Measurements from ENCODE around the gene EMX1. TPM values are rescaled to one million over a fixed set of nuclear protein-coding genes. Genes with fewer than 3 reads are reported as not detected.
A peak's percentile ranks its signal among the peaks of the same experiment; 100 is the strongest.

EMX1 gene
- total RNA-seq, result under 1 TPM in 1 of 3 donors, not detected in 2; 0.44 TPM

- no peak within 1 kb of the TSS for H3K27ac ChIP-seq
- peaks cover 24 to 100% of the 10 kb centered on the region in 2 donors for H3K27me3 ChIP-seq
- TF ChIP-seq POLR2AphosphoS5 (IDR thresholded peaks at IDR 0.05) (no peak), CTCF (IDR thresholded peaks at IDR 0.05) (no peak), POLR2A (IDR thresholded peaks at IDR 0.05) (no peak)
- H3K4me1 ChIP-seq, result peaks cover 14 to 17% of the 10 kb centered on the region in 2 donors
- no peaks in the 10 kb centered on the region for H3K36me3 ChIP-seq
- intact Hi-C loops (cut with DNase I; ENCODE audit: low total_unique reads), result no loop called here
- H3K9me3 ChIP-seq, result no peaks in the 10 kb centered on the region
- peak within 1 kb of the TSS; percentile 25 to 66 (median 48) for H3K4me3 ChIP-seq
- peak in 1 of 2 donors; percentile 45 for DNase-seq (ENCODE audit: low spot score in 2 of 2)
Observed at GRCh38 chr2:72917138-72917876, at the start of gene EMX1. EMX1 (plus strand) TSS chr2:72917519; CDS start chr2:72917853, 334 bp downstream.

DNA sequence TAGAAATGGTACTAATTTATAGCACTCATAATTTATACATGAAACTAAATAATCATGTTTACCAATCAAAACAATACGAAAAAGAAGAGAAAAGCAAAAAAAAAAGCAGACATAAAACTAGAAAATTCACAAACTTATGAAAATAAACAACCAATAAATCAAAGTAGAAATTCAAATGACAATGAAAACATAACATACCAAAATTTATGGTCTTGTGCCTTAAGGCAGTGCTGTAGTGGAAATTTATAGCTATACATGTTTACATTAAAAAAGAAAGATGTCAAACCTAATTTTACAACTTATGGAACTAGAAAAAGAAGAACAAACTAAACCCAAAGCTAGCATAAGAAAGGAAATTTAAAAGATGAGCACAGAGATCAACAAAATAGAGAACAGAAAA, 46.3 kb upstream of the EMX1 start:
- H3K4me3 ChIP-seq, result no peak overlapping the region
- TF ChIP-seq CTCF (IDR thresholded peaks at IDR 0.05), result no peak
- TF ChIP-seq POLR2AphosphoS5 (IDR thresholded peaks at IDR 0.05), result no peak
- H3K36me3 ChIP-seq, result no peaks in the 10 kb centered on the region
- no peaks in the 10 kb centered on the region for H3K4me1 ChIP-seq
- no peaks in the 10 kb centered on the region for H3K9me3 ChIP-seq
- H3K27me3 ChIP-seq, result no peaks in the 10 kb centered on the region
- DNase-seq (ENCODE audit: low spot score in 2 of 2), result no peak
- H3K27ac ChIP-seq, result no peak overlapping the region
- intact Hi-C loops (cut with DNase I; ENCODE audit: low total_unique reads), result loop anchor here (5.0 kb wide), 1 partner anchor 616 kb away; no protein-coding TSS in a partner anchor

GRCh38 chr2:72871880-72872279, 45.4 kb upstream of the EMX1 start:
- TF ChIP-seq CTCF (IDR thresholded peaks at IDR 0.05), result no peak
- no peak for TF ChIP-seq POLR2AphosphoS5 (IDR thresholded peaks at IDR 0.05)
- no peak for TF ChIP-seq POLR2A (IDR thresholded peaks at IDR 0.05)
- no peaks in the 10 kb centered on the region for H3K4me1 ChIP-seq
- no peak overlapping the region for H3K4me3 ChIP-seq
- H3K9me3 ChIP-seq, result no peaks in the 10 kb centered on the region
- no peaks in the 10 kb centered on the region for H3K36me3 ChIP-seq
- intact Hi-C loops (cut with DNase I; ENCODE audit: low total_unique reads), result loop anchor here (5.0 kb wide), 1 partner anchor 615 kb away; no protein-coding TSS in a partner anchor
- DNase-seq (ENCODE audit: low spot score in 2 of 2), result no peak
- no peaks in the 10 kb centered on the region for H3K27me3 ChIP-seq
- H3K27ac ChIP-seq, result no peak overlapping the region

GRCh38 chr2:72883356-72883962, 33.9 kb upstream of the EMX1 start:
- H3K4me3 ChIP-seq, result no peak overlapping the region
- no peak for TF ChIP-seq POLR2AphosphoS5 (IDR thresholded peaks at IDR 0.05)
- no peaks in the 10 kb centered on the region for H3K27me3 ChIP-seq
- no peaks in the 10 kb centered on the region for H3K9me3 ChIP-seq
- H3K36me3 ChIP-seq, result no peaks in the 10 kb centered on the region
- DNase-seq (ENCODE audit: low spot score in 2 of 2), result no peak
- peaks cover 0 to 6% of the 10 kb centered on the region in 2 donors for H3K4me1 ChIP-seq
- intact Hi-C loops (cut with DNase I; ENCODE audit: low total_unique reads), result no loop called here
- H3K27ac ChIP-seq, result no peak overlapping the region

DNA sequence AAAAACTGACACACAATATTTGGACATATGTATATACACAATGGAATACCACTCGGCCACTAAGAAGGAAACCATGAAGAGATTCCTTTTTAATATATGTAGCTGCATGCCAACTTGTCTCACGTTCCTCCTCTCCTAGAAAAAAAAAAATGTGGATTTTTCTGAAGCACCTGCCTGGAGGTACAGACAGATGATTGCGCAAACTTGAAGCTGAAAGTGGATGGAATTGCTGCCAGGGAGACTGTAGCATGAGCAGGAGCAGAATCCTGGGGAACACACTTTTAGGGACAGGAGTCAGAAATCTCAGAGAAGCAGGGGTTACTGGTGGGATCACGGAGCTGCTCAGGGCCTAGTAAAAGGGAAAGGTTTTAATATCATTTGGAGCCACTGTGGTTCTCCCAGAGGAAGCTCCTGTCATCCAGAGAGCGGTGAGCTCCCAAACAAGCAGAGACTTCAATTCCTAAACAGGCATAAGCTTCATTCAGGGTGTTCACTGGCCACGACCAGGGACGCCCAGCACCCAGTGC, 30.8 kb upstream of the EMX1 start:
- no peaks in the 10 kb centered on the region for H3K9me3 ChIP-seq
- intact Hi-C loops (cut with DNase I; ENCODE audit: low total_unique reads), result no loop called here
- peak overlapping the region; percentile 69 to 84 (median 79) for H3K4me3 ChIP-seq
- no peaks in the 10 kb centered on the region for H3K36me3 ChIP-seq
- no peaks in the 10 kb centered on the region for H3K27me3 ChIP-seq
- H3K27ac ChIP-seq, result peak overlapping the region; percentile 75 to 90
- no peak for DNase-seq (ENCODE audit: low spot score in 2 of 2)
- TF ChIP-seq POLR2A (IDR thresholded peaks at IDR 0.05), result no peak
- TF ChIP-seq CTCF (IDR thresholded peaks at IDR 0.05), result no peak
- TF ChIP-seq POLR2AphosphoS5 (IDR thresholded peaks at IDR 0.05), result no peak
- H3K4me1 ChIP-seq, result peaks cover 0 to 8% of the 10 kb centered on the region in 2 donors

Data from breast epithelium (tissue), 4 donors.